ENCODE measurements around the gene SMG1.

SMG1 gene

DNA sequence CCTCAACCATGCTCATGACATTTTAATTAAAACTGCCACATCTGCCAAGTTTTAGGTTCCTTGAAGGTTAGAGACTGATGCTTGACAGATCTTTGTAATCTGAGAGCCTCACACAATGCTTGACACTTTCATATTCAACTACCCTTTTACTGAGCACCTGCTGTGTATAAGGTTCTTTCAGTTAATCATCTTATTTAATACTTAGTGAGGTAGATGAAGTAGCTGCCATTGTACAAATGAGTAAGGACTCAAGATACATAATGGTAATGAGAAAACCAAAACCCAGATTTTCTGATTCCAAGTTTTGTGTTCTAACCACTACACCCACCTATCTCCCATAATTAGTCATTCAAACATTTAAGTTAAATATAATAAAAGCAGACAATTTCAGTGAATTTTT lies 89.5 kb downstream of the SMG1 start:
- TF ChIP-seq, protein P1, sequence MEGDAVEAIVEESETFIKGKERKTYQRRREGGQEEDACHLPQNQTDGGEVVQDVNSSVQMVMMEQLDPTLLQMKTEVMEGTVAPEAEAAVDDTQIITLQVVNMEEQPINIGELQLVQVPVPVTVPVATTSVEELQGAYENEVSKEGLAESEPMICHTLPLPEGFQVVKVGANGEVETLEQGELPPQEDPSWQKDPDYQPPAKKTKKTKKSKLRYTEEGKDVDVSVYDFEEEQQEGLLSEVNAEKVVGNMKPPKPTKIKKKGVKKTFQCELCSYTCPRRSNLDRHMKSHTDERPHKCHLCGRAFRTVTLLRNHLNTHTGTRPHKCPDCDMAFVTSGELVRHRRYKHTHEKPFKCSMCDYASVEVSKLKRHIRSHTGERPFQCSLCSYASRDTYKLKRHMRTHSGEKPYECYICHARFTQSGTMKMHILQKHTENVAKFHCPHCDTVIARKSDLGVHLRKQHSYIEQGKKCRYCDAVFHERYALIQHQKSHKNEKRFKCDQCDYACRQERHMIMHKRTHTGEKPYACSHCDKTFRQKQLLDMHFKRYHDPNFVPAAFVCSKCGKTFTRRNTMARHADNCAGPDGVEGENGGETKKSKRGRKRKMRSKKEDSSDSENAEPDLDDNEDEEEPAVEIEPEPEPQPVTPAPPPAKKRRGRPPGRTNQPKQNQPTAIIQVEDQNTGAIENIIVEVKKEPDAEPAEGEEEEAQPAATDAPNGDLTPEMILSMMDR (IDR thresholded peaks at IDR 0.05; ENCODE audit: insufficient read depth, missing control alignments), result no peak
- no peak for DNase-seq (ENCODE audit: insufficient read length, low spot score)
- no peak for FAIRE-seq

DNA sequence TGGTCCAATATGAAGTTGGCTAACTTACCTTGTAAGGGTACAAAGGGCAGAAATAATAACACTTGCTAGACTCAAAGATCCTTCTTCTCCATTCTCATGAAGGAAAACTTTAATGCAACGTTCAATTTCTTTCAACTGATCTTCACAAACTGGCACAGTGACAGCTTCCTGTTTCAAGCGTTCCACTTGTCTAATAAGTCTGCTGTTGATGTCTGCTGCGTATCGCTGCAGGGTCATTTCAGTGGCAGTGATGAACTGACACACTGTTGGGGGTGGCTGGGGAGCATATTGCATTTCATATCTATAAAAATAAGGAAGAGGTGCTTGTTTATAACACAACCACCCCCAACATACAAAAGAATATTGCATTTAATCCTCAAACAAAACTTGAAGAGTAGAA lies 91.3 kb downstream of the SMG1 start:
- FAIRE-seq (no peak), DNase-seq (ENCODE audit: insufficient read length, low spot score) (no peak)
- TF ChIP-seq, protein P1 (IDR thresholded peaks at IDR 0.05; ENCODE audit: insufficient read depth, missing control alignments), result no peak

DNA sequence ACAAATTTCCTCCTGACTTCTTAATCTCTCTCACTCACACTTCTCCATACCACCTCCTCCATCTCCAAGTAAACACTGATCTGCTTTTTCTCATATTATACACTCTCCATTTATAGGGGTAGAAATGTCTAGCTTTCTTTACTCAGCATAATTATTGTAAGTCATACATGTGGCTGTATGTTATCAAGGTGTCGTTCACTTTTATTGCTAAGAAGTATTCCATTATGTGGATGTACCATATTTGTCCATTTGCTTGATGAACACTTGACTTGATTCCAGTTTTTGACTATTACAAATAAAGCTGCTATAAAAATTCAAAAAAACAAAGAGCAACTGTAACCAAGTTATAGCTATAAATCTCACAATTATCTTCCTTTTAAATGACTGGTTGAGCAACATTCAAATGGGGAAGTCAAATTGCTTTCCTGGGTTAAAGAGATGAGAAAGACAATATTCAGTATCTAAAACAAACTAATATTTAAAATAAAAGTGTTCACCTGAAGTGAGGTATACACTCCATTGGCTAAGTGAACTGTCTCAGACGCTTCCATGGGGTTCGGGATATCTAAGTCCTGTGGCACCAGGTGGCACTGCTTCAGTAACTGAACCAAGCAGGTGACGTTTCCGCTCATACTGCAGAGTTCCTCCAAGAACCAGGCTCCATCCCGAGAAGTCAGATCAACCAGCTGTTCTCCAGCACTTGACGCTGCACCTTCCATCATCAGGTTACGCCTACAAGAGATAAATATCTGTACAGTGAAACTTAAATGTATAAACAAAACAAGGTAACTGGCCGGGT lies 92.3 kb downstream of the SMG1 start:
- DNase-seq (ENCODE audit: insufficient read length, low spot score), result no peak
- TF ChIP-seq, protein P1 (IDR thresholded peaks at IDR 0.05; ENCODE audit: insufficient read depth, missing control alignments), result no peak
- FAIRE-seq, result no peak

DNA sequence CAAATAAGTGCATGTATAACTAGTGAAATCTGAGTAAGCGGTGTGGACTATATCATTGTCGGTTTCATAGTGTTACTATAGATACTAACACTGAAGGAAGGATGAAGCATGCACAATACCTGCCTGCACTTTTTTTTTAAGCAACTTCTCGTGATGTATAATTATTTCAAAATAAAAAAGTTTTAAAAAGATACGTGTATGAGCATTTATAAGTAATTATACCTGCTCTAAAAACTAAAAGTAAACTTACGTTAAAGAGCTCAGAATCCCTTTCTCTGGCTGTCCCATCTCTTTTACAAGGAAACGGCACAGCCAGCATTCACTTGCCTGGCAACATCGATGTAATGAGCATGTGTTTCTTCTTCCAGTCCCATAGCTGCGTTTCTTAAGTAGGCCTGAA lies 93.6 kb downstream of the SMG1 start:
- DNase-seq (ENCODE audit: insufficient read length, low spot score) (no peak), FAIRE-seq (no peak)
- TF ChIP-seq, protein P1 (IDR thresholded peaks at IDR 0.05; ENCODE audit: insufficient read depth, missing control alignments), result no peak

DNA sequence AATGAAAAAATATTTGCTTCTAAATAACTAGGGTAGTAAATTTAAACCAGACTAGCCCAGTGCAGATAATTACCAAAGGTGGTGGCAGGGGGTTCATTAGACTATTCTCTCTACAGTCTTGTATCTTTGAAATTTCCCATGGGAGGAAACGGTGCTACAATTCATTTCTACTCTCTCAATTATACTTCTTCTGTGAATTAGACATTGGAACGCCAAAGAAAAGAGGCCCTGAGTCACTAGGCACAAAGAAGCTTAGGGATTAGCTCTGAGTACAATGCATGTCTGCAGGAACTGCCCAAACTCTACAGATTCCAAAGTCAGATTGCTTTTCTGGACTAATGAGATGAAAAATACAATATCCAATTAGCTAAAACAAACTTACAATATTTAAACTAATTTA lies 94.2 kb downstream of the SMG1 start:
- TF ChIP-seq, protein P1 (IDR thresholded peaks at IDR 0.05; ENCODE audit: insufficient read depth, missing control alignments), result no peak
- DNase-seq (ENCODE audit: insufficient read length, low spot score), result no peak
- FAIRE-seq, result no peak

DNA sequence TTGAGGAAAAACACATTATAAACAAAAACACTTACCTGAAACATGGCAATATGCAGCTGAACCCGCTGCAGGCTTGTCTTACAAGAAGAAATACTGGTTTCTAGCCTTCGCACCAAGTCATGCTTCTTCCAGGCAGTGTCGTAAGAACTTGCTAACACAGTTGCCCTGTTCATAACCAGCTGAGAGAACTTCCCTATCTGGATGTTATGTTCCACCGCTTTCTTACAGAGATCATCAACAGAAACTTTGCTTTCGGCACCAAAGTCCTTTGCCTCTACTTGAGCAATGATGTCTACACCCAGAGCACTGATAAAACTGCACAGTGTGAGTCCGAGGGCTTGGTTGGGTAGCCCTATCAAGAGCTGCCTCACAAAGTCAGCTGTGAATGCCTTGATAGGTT lies 97.0 kb downstream of the SMG1 start:
- TF ChIP-seq, protein P1 (IDR thresholded peaks at IDR 0.05; ENCODE audit: insufficient read depth, missing control alignments), result no peak
- FAIRE-seq (no peak), DNase-seq (ENCODE audit: insufficient read length, low spot score) (no peak)

DNA sequence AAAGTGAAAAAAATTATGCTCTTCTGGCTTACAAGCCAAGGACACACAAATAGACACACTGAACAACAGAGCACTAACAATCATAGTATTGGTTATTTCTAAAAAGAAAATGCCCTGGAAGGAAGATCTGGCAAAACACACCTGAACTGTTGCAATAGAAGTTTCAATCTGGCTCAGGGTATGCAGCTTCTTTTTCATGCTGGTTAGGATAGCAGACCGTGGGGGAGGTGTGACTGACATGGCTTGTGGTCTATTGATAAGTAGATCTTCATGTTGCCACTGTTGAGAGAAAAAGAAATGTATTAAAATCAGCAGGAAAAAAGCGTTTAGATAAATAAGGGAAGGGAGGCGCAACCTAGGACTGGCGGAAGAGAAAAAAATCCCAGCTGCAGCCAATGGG lies 98.3 kb downstream of the SMG1 start:
- DNase-seq (ENCODE audit: insufficient read length, low spot score) (no peak), FAIRE-seq (no peak)
- TF ChIP-seq, protein P1 (IDR thresholded peaks at IDR 0.05; ENCODE audit: insufficient read depth, missing control alignments), result no peak

All from D721Med (cell line).